Nephron progenitor cell (in vitro differentiated cells): ENCODE measurements around the gene USP27X.

Experiments used
- DNase-seq: peaks from one replicate; pipeline ENCODE4 v3.0.0; 2021
- H3K27ac Mint-ChIP-seq: 2 replicates; pipeline ENCODE4 v1.8.0; 2021; ENCODE audit warnings: mild to moderate bottlenecking, moderate library complexity, mixed read lengths
- H3K27me3 Mint-ChIP-seq: 2 replicates; pipeline ENCODE4 v1.8.0; 2021; ENCODE audit warnings: mild to moderate bottlenecking, low read depth, mixed read lengths; ENCODE audit not compliant: poor library complexity
- H3K36me3 Mint-ChIP-seq: 2 replicates; pipeline ENCODE4 v1.8.0; 2021; ENCODE audit warnings: low read depth, mixed read lengths
- H3K4me1 Mint-ChIP-seq: 2 replicates; pipeline ENCODE4 v1.8.0; 2021; ENCODE audit warnings: mixed read lengths
- H3K4me3 Mint-ChIP-seq: 2 replicates; pipeline ENCODE4 v1.8.0; 2021; ENCODE audit warnings: mild to moderate bottlenecking, moderate library complexity, mixed read lengths
- H3K9me3 Mint-ChIP-seq: 2 replicates; pipeline ENCODE4 v1.8.0; 2021; ENCODE audit warnings: mild to moderate bottlenecking, moderate library complexity, mixed read lengths
- CTCF ChIP-seq: fragments of 200-600 bp; sonication (generic); IDR thresholded peaks from 2 replicates; pipeline ENCODE4 v1.5.0; 2021; ENCODE audit warnings: antibody characterized with exemption

Gene USP27X

GRCh38 chrX:49858341-49858740, 20.9 kb upstream of the USP27X start:
- no peaks in the 10 kb centered on the region for H3K36me3 Mint-ChIP-seq
- H3K9me3 Mint-ChIP-seq: peaks cover 37% of the 10 kb centered on the region
- no peak overlapping the region for H3K4me3 Mint-ChIP-seq
- no peak overlapping the region for H3K27ac Mint-ChIP-seq
- no peak for TF ChIP-seq CTCF
- peaks cover 4% of the 10 kb centered on the region for H3K27me3 Mint-ChIP-seq
- no peaks in the 10 kb centered on the region for H3K4me1 Mint-ChIP-seq
- no peak for DNase-seq

- H3K9me3 Mint-ChIP-seq: peaks cover 26% of the 10 kb centered on the region
- H3K4me1 Mint-ChIP-seq: no peaks in the 10 kb centered on the region
- no peak for TF ChIP-seq CTCF
- H3K27ac Mint-ChIP-seq: no peak overlapping the region
- no peaks in the 10 kb centered on the region for H3K36me3 Mint-ChIP-seq
- H3K27me3 Mint-ChIP-seq: peaks cover 4% of the 10 kb centered on the region
- no peak for DNase-seq
- H3K4me3 Mint-ChIP-seq: no peak overlapping the region
Measured at GRCh38 chrX:49859491-49859890, 19.8 kb upstream of the USP27X start.

GRCh38 chrX:49860867-49861535, 18.3 kb upstream of the USP27X start:
- DNase-seq: no peak
- H3K36me3 Mint-ChIP-seq: no peaks in the 10 kb centered on the region
- H3K4me1 Mint-ChIP-seq: no peaks in the 10 kb centered on the region
- H3K4me3 Mint-ChIP-seq: no peak overlapping the region
- no peak overlapping the region for H3K27ac Mint-ChIP-seq
- TF ChIP-seq CTCF: no peak
- peaks cover 4% of the 10 kb centered on the region for H3K27me3 Mint-ChIP-seq
- H3K9me3 Mint-ChIP-seq: peaks cover 20% of the 10 kb centered on the region

GRCh38 chrX:49862093-49862492, 17.2 kb upstream of the USP27X start:
- Mint-ChIP-seq H3K4me3 (no peak overlapping the region), H3K27me3 (peaks cover 4% of the 10 kb centered on the region), H3K27ac (no peak overlapping the region), H3K4me1 (no peaks in the 10 kb centered on the region), H3K9me3 (peaks cover 16% of the 10 kb centered on the region), H3K36me3 (no peaks in the 10 kb centered on the region)
- no peak for DNase-seq
- TF ChIP-seq CTCF: no peak

DNA sequence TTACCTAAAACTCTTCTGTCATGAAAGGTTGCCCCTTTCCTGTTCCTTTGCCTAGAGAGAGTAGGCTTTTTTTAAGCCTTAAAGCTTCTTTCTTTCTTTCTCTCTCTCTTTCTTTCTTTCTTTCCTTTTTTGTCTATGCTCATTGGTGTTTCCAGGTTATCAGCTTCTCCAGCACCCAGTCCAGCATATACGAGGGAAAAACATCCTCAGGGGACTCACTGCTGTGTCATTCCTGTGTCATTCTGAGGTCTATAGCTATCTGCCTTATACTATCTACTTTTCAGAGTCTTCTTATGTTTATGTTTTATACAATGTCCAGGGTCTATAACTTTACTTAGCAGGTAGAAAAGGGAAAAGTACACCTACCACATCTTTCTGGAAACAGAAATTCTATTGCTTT, 10.5 kb upstream of the USP27X start:
- no peaks in the 10 kb centered on the region for H3K4me1 Mint-ChIP-seq
- H3K36me3 Mint-ChIP-seq: no peaks in the 10 kb centered on the region
- H3K9me3 Mint-ChIP-seq: peaks cover 26% of the 10 kb centered on the region
- no peak for DNase-seq
- H3K27me3 Mint-ChIP-seq: peaks cover 3% of the 10 kb centered on the region
- no peak for TF ChIP-seq CTCF
- H3K27ac Mint-ChIP-seq: no peak overlapping the region
- no peak overlapping the region for H3K4me3 Mint-ChIP-seq

DNA sequence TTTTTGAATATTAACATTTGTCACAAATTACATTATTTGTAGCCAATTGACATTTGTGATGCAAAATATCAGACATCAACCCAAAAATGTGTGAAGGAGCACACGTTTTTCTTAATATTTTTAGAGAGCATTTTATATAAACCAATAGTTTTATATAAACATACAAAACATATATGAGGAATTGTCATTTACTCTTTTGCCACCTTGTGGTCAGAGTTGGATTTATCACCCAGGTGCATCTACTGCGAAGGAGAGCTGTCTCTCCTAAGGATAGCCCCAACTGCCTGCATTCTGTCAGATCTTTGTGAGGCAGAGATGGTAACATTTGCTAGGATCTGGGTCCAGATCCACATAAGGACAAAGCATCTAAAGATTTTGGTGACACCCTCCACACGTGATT, 2.5 kb upstream of the USP27X start:
- Mint-ChIP-seq H3K9me3 (peaks cover 42% of the 10 kb centered on the region), H3K27me3 (peaks cover 9% of the 10 kb centered on the region), H3K4me3 (no peak overlapping the region), H3K4me1 (peaks cover 25% of the 10 kb centered on the region), H3K36me3 (peaks cover 18% of the 10 kb centered on the region), H3K27ac (no peak overlapping the region)
- no peak for DNase-seq
- peak; percentile 45 for TF ChIP-seq CTCF
